H9 (cell line): Measurements from ENCODE around the gene HAL. TPM values are rescaled to one million over a fixed set of nuclear protein-coding genes. Genes with fewer than 3 reads are reported as not detected.

Source experiments
- DNase-seq: peaks from one replicate; pipeline ENCODE4 v3.0.0-alpha.2; 2017
- H2AFZ ChIP-seq: one replicate; pipeline ENCODE4 v1.6.1; 2013; ENCODE audit warnings: mild to moderate bottlenecking, low read length, control low read depth, moderate library complexity
- H2AK5ac ChIP-seq: 2 replicates; pipeline ENCODE4 v1.6.1; 2013; ENCODE audit warnings: low read length, control low read depth, mixed read lengths; ENCODE audit not compliant: insufficient read length
- H2BK120ac ChIP-seq: one replicate; pipeline ENCODE4 v1.6.1; 2013; ENCODE audit warnings: low read depth, mild to moderate bottlenecking, low read length, control low read depth, inconsistent platforms; ENCODE audit not compliant: poor library complexity, severe bottlenecking
- H2BK12ac ChIP-seq: 2 replicates; pipeline ENCODE4 v1.6.1; 2013; ENCODE audit warnings: low read length, control low read depth, mixed read lengths, low read depth; ENCODE audit not compliant: insufficient read length
- H2BK15ac ChIP-seq: 2 replicates; pipeline ENCODE4 v1.6.1; 2013; ENCODE audit warnings: low read depth, low read length, control low read depth
- H2BK20ac ChIP-seq: one replicate; pipeline ENCODE4 v1.6.1; 2013; ENCODE audit warnings: low read depth, mild to moderate bottlenecking, low read length, control low read depth, inconsistent platforms; ENCODE audit not compliant: poor library complexity, severe bottlenecking
- H2BK5ac ChIP-seq: 2 replicates; pipeline ENCODE4 v1.6.1; 2013; ENCODE audit warnings: low read length, control low read depth, mixed read lengths; ENCODE audit not compliant: insufficient read length
- H3K14ac ChIP-seq: 2 replicates; pipeline ENCODE4 v1.6.1; 2013; ENCODE audit warnings: low read length, control low read depth; ENCODE audit not compliant: insufficient read depth
- H3K18ac ChIP-seq: 2 replicates; pipeline ENCODE4 v1.6.1; 2013; ENCODE audit warnings: low read depth, mild to moderate bottlenecking, mixed read lengths, low read length, control low read depth; ENCODE audit not compliant: insufficient read length
- H3K23ac ChIP-seq: 2 replicates; pipeline ENCODE4 v1.6.1; 2013; ENCODE audit warnings: low read length, control low read depth, mixed read lengths, low read depth; ENCODE audit not compliant: insufficient read length
- H3K23me2 ChIP-seq: 2 replicates; pipeline ENCODE4 v1.6.1; 2013; ENCODE audit warnings: low read depth, mild to moderate bottlenecking, mixed read lengths, low read length, control low read depth; ENCODE audit not compliant: insufficient read length, poor library complexity, severe bottlenecking
- H3K27ac ChIP-seq: 2 replicates; pipeline ENCODE4 v1.5.1; 2013; ENCODE audit warnings: low read length, control low read depth, mixed read lengths, low read depth; ENCODE audit not compliant: insufficient read length
- H3K27me3 ChIP-seq: 2 replicates; pipeline ENCODE4 v1.6.1; 2013; ENCODE audit warnings: low read length, control low read depth, inconsistent platforms; ENCODE audit not compliant: insufficient read depth
- H3K4ac ChIP-seq: 2 replicates; pipeline ENCODE4 v1.6.1; 2013; ENCODE audit warnings: low read depth, mild to moderate bottlenecking, control low read depth, inconsistent platforms, low read length, moderate library complexity
- H3K4me1 ChIP-seq: 2 replicates; pipeline ENCODE4 v1.6.1; 2013; ENCODE audit warnings: low read length, control low read depth, inconsistent platforms; ENCODE audit not compliant: insufficient read depth
- H3K4me2 ChIP-seq: 2 replicates; pipeline ENCODE4 v1.6.1; 2013; ENCODE audit warnings: low read length, control low read depth, mixed read lengths; ENCODE audit not compliant: insufficient read length, insufficient read depth
- H3K56ac ChIP-seq: 2 replicates; pipeline ENCODE4 v1.6.1; 2013; ENCODE audit warnings: low read depth, mild to moderate bottlenecking, mixed read lengths, low read length, control low read depth; ENCODE audit not compliant: insufficient read length
- H3K79me1 ChIP-seq: 2 replicates; pipeline ENCODE4 v1.6.1; 2013; ENCODE audit warnings: low read depth, mild to moderate bottlenecking, moderate library complexity, low read length, control low read depth, inconsistent platforms; ENCODE audit not compliant: insufficient read depth, poor library complexity, severe bottlenecking
- H3K79me2 ChIP-seq: 2 replicates; pipeline ENCODE4 v1.6.1; 2013; ENCODE audit warnings: low read length, control low read depth, inconsistent platforms; ENCODE audit not compliant: insufficient read depth
- H3K9ac ChIP-seq: 2 replicates; pipeline ENCODE4 v1.6.1; 2013; ENCODE audit warnings: low read length, control low read depth, mixed read lengths; ENCODE audit not compliant: insufficient read length; ENCODE audit errors: extremely low read depth
- H3K9me3 ChIP-seq: one replicate; pipeline ENCODE4 v1.6.1; 2013; ENCODE audit warnings: low read depth, low read length, inconsistent platforms; ENCODE audit not compliant: control insufficient read depth
- H3T11ph ChIP-seq: one replicate; pipeline ENCODE4 v1.6.1; 2013; ENCODE audit warnings: mild to moderate bottlenecking, low read length, control low read depth, inconsistent platforms
- H4K20me1 ChIP-seq: one replicate; pipeline ENCODE4 v1.6.1; 2013; ENCODE audit not compliant: control insufficient read depth, insufficient read length, insufficient read depth
- H4K5ac ChIP-seq: 2 replicates; pipeline ENCODE4 v1.6.1; 2013; ENCODE audit warnings: low read depth, mild to moderate bottlenecking, mixed read lengths, low read length, control low read depth; ENCODE audit not compliant: insufficient read length
- H4K8ac ChIP-seq: replicated peaks from 2 replicates; pipeline ENCODE4 v1.6.1; 2013; ENCODE audit warnings: low read length, control low read depth, mixed read lengths, low read depth; ENCODE audit not compliant: insufficient read length
- H4K91ac ChIP-seq: 2 replicates; pipeline ENCODE4 v1.6.1; 2013; ENCODE audit warnings: low read depth, mild to moderate bottlenecking, moderate library complexity, mixed read lengths, low read length, control low read depth; ENCODE audit not compliant: insufficient read length
- H3K27ac Mint-ChIP-seq, 3 experiments: 2 replicates in 2 of 3; 3 replicates in 1 of 3; pipeline ENCODE4 v1.8.0; 2020 to 2021; ENCODE audit warnings: mixed read lengths in 3 of 3, mild to moderate bottlenecking in 1 of 3, moderate library complexity in 1 of 3
- H3K27me3 Mint-ChIP-seq: 2 replicates; pipeline ENCODE4 v1.8.0; 2021; ENCODE audit warnings: low read depth, mild to moderate bottlenecking, moderate library complexity, mixed read lengths
- H3K36me3 Mint-ChIP-seq, 3 experiments: 2 replicates in 2 of 3; 3 replicates in 1 of 3; pipeline ENCODE4 v1.8.0; 2020 to 2021; ENCODE audit warnings: low read depth in 3 of 3, mixed read lengths in 3 of 3; ENCODE audit not compliant: insufficient read depth in 1 of 3
- H3K4me1 Mint-ChIP-seq, 2 experiments: 2 replicates each; pipeline ENCODE4 v1.8.0; 2020; ENCODE audit warnings: mixed read lengths in 2 of 2
- H3K4me3 Mint-ChIP-seq, 2 experiments: 2 replicates in 1 of 2; 3 replicates in 1 of 2; pipeline ENCODE4 v1.8.0; 2020 to 2021; ENCODE audit warnings: mild to moderate bottlenecking in 2 of 2, mixed read lengths in 2 of 2, moderate library complexity in 1 of 2
- H3K9me3 Mint-ChIP-seq, 2 experiments: 2 replicates in 1 of 2; 3 replicates in 1 of 2; pipeline ENCODE4 v1.8.0; 2020; ENCODE audit warnings: mild to moderate bottlenecking in 2 of 2, mixed read lengths in 2 of 2, moderate library complexity in 1 of 2
- CTCF ChIP-seq: fragments of 200-600 bp; sonication (generic); conservative IDR thresholded peaks from 3 replicates; pipeline ENCODE4 v1.8.0; 2021; ENCODE audit warnings: antibody characterized with exemption, mild to moderate bottlenecking
- WGBS: extraction: QIAGEN DNeasy Blood & Tissue Kit; methylation state at CpG from one replicate; pipeline ENCODE4 v1.1.7; 2013; ENCODE audit warnings: missing lambda C conversion rate, low lambda C conversion rate, mixed read lengths; ENCODE audit not compliant: insufficient read length; ENCODE audit errors: extremely low coverage; 5-methylcytosine and 5-hydroxymethylcytosine counted together
- total RNA-seq: library from RNA; stranded (reverse); gene quantifications from 2 replicates; pipeline ENCODE4 v1.2.1, GENCODE V29; 2021

The HAL gene
- total RNA-seq, 1 experiment from 2014 or later, result 0.35 TPM

GRCh38 chr12:95978351-95978750 lies 17.8 kb downstream of the HAL start:
- Histone ChIP-seq H3T11ph (no peak overlapping the region), H3K56ac (no peak overlapping the region), H3K18ac (no peak overlapping the region), H2AFZ (no peak overlapping the region), H4K20me1 (no peaks in the 10 kb centered on the region), H3K23me2 (no peaks in the 10 kb centered on the region), H2AK5ac (no peak overlapping the region), H2BK15ac (no peak overlapping the region), H3K9me3 (no peaks in the 10 kb centered on the region), H3K4me2 (no peak overlapping the region), H2BK20ac (no peak overlapping the region), H2BK120ac (no peak overlapping the region), H3K27ac (no peak overlapping the region), H3K79me2 (no peaks in the 10 kb centered on the region), H3K27me3 (no peaks in the 10 kb centered on the region), H4K5ac (no peak overlapping the region), H3K9ac (no peak overlapping the region), H2BK12ac (no peak overlapping the region), H4K8ac (no peak overlapping the region), H3K23ac (no peak overlapping the region), H3K4me1 (peaks cover 2% of the 10 kb centered on the region; the same call in 1 of the 2 replicates), H2BK5ac (no peak overlapping the region), H3K79me1 (no peaks in the 10 kb centered on the region), H3K4ac (no peak overlapping the region), H4K91ac (no peak overlapping the region), H3K14ac (no peak overlapping the region)
- H3K27me3 Mint-ChIP-seq, result no peaks in the 10 kb centered on the region; the same call in none of the 2 replicates
- no peaks in the 10 kb centered on the region for H3K9me3 Mint-ChIP-seq
- TF ChIP-seq CTCF, result no peak
- DNase-seq, result no peak
- H3K4me1 Mint-ChIP-seq, result peaks cover 9 to 15% of the 10 kb centered on the region in 2 experiments
- no peak overlapping the region for H3K4me3 Mint-ChIP-seq
- no CpG with 5 or more reads among the region's 5 CpGs for WGBS
- no peaks in the 10 kb centered on the region; a peak in 1 of 7 replicates for H3K36me3 Mint-ChIP-seq
- H3K27ac Mint-ChIP-seq, result no peak overlapping the region
